Suprapubic skin (tissue), 4 donors: ENCODE data around the gene TMOD4. TPM values are rescaled to one million over a fixed set of nuclear protein-coding genes. Genes with fewer than 3 reads are reported as not detected.

Experiments
- DNase-seq, 2 donors: peaks; one replicate each; pipeline ENCODE4 v3.0.0-alpha.2; 2019; ENCODE audit warnings: low spot score in 2 of 2
- H3K27ac ChIP-seq: fragments of 200-600 bp; sonication (generic); one replicate; pipeline ENCODE4 v1.5.1; 2019
- H3K27me3 ChIP-seq: fragments of 200-600 bp; sonication (generic); one replicate; pipeline ENCODE4 v1.5.1; 2019
- H3K36me3 ChIP-seq: fragments of 200-600 bp; sonication (generic); one replicate; pipeline ENCODE4 v1.5.1; 2019
- H3K4me1 ChIP-seq: fragments of 200-600 bp; sonication (generic); one replicate; pipeline ENCODE4 v1.5.1; 2019
- H3K4me3 ChIP-seq: fragments of 200-600 bp; sonication (generic); one replicate; pipeline ENCODE4 v1.5.1; 2019; ENCODE audit warnings: mild to moderate bottlenecking
- H3K9me3 ChIP-seq: fragments of 200-600 bp; sonication (generic); one replicate; pipeline ENCODE4 v1.5.1; 2019
- CTCF ChIP-seq, 2 donors: fragments of 200-600 bp in 1 of 2; fragments of 450-650 bp in 1 of 2; sonication (generic) in 1 of 2; IDR thresholded peaks; one replicate each; pipeline ENCODE4 v1.5.1; 2016 to 2019; ENCODE audit warnings: antibody characterized with exemption in 2 of 2, mild to moderate bottlenecking in 1 of 2, moderate library complexity in 1 of 2
- EP300 ChIP-seq: sonication (generic); formaldehyde crosslinking; IDR thresholded peaks from one replicate; pipeline ENCODE4 v1.6.1; 2017; ENCODE audit warnings: antibody characterized with exemption
- POLR2A ChIP-seq, 2 donors: fragments of 450-650 bp; IDR thresholded peaks; one replicate each; pipeline ENCODE4 v1.6.1; 2017; ENCODE audit warnings: antibody characterized with exemption in 2 of 2, mild to moderate bottlenecking in 2 of 2, moderate library complexity in 2 of 2
- POLR2AphosphoS5 ChIP-seq, 3 donors: sonication (generic); formaldehyde crosslinking; IDR thresholded peaks; one replicate each; pipeline ENCODE4 v1.6.1; 2017; ENCODE audit warnings: antibody characterized with exemption in 3 of 3
- WGBS: methylation state at CpG from one replicate; pipeline ENCODE4 v1.1.5; 2018; 5-methylcytosine and 5-hydroxymethylcytosine counted together
- total RNA-seq, 4 donors: library from RNA; depleted of rRNA; stranded (reverse); fragments of >200 nt; gene quantifications; one replicate each; pipeline ENCODE4 v1.1.0, GENCODE V29; 2016

TMOD4 gene
- total RNA-seq, 4 donors from 2014 or later: not detected

- 89% methylated on average over 6 of the region's 6 CpGs for WGBS
- H3K36me3 ChIP-seq: peaks cover 37% of the 10 kb centered on the region
These were observed 8.7 kb downstream of the TMOD4 start for GRCh38 chr1:151167116-151167515.

GRCh38 chr1:151166505-151166956 lies 9.2 kb downstream of the TMOD4 start:
- no peak for DNase-seq
- peak overlapping the region; percentile 85 for H3K4me3 ChIP-seq
- WGBS: under 1% methylated on average over 14 of the region's 15 CpGs
- H3K27me3 ChIP-seq: no peaks in the 10 kb centered on the region
- peaks cover 32% of the 10 kb centered on the region for H3K4me1 ChIP-seq
- H3K36me3 ChIP-seq: peaks cover 39% of the 10 kb centered on the region
- no peaks in the 10 kb centered on the region for H3K9me3 ChIP-seq
- no peak for TF ChIP-seq CTCF (IDR thresholded peaks at IDR 0.05)
- no peak for TF ChIP-seq POLR2A (IDR thresholded peaks at IDR 0.05)
- TF ChIP-seq POLR2AphosphoS5 (IDR thresholded peaks at IDR 0.05): no peak
- no peak for TF ChIP-seq EP300
- H3K27ac ChIP-seq: peak overlapping the region; percentile 82

More at GRCh38 chr1:151167116-151167515, 8.7 kb downstream of the TMOD4 start:
- Histone ChIP-seq H3K27ac (no peak overlapping the region), H3K27me3 (no peaks in the 10 kb centered on the region), H3K4me3 (peak overlapping the region; percentile 85), H3K9me3 (no peaks in the 10 kb centered on the region), H3K4me1 (peaks cover 32% of the 10 kb centered on the region)
- DNase-seq: no peak
- TF ChIP-seq POLR2A (IDR thresholded peaks at IDR 0.05) (no peak), CTCF (IDR thresholded peaks at IDR 0.05) (no peak), EP300 (no peak), POLR2AphosphoS5 (IDR thresholded peaks at IDR 0.05) (no peak)

- WGBS: 0% methylated on average over 37 of the region's 38 CpGs
- TF ChIP-seq POLR2AphosphoS5 (IDR thresholded peaks at IDR 0.05) (peak; percentile 85 to 100 (median 96)), CTCF (IDR thresholded peaks at IDR 0.05) (peak; percentile 6 to 18), POLR2A (IDR thresholded peaks at IDR 0.05) (peak in 1 of 2 donors; percentile 23), EP300 (no peak)
- H3K36me3 ChIP-seq: peaks cover 41% of the 10 kb centered on the region
These were observed 9.9 kb downstream of the TMOD4 start, which contains the start of the genes LYSMD1 and SCNM1 for GRCh38 chr1:151165738-151166504. LYSMD1 (minus strand) TSS chr1:151165902; CDS start chr1:151165258, 644 bp downstream. SCNM1 (plus strand) TSS chr1:151166144; CDS start chr1:151166153, 9 bp downstream.

GRCh38 chr1:151165281-151165737 lies 10.5 kb downstream of the TMOD4 start:
- DNase-seq: peak in 1 of 2 donors; percentile 82
- H3K36me3 ChIP-seq: peaks cover 41% of the 10 kb centered on the region
- 7% methylated on average over 12 of the region's 15 CpGs for WGBS
- no peaks in the 10 kb centered on the region for H3K27me3 ChIP-seq
- TF ChIP-seq EP300: no peak
- no peak for TF ChIP-seq POLR2AphosphoS5 (IDR thresholded peaks at IDR 0.05)
- peak in 1 of 2 donors; percentile 23 for TF ChIP-seq POLR2A (IDR thresholded peaks at IDR 0.05)
- H3K27ac ChIP-seq: peak overlapping the region; percentile 84
- peak overlapping the region; percentile 85 for H3K4me3 ChIP-seq
- H3K9me3 ChIP-seq: no peaks in the 10 kb centered on the region
- peaks cover 39% of the 10 kb centered on the region for H3K4me1 ChIP-seq

More at GRCh38 chr1:151165738-151166504, 9.9 kb downstream of the TMOD4 start, which contains the start of the genes LYSMD1 and SCNM1:
- peak; percentile 97 to 99 for DNase-seq
- Histone ChIP-seq H3K27me3 (no peaks in the 10 kb centered on the region), H3K4me3 (peak within 1 kb of the TSS; percentile 85), H3K9me3 (no peaks in the 10 kb centered on the region), H3K27ac (peak within 1 kb of the TSS; percentile 84), H3K4me1 (peaks cover 35% of the 10 kb centered on the region)

- WGBS: 18% methylated on average over 11 of the region's 11 CpGs
- Histone ChIP-seq H3K36me3 (peaks cover 38% of the 10 kb centered on the region), H3K9me3 (no peaks in the 10 kb centered on the region), H3K27ac (peak overlapping the region; percentile 84), H3K4me1 (peaks cover 39% of the 10 kb centered on the region), H3K4me3 (peak overlapping the region; percentile 85), H3K27me3 (no peaks in the 10 kb centered on the region)
- no peak for DNase-seq
- TF ChIP-seq CTCF (IDR thresholded peaks at IDR 0.05) (no peak), POLR2A (IDR thresholded peaks at IDR 0.05) (no peak), EP300 (no peak), POLR2AphosphoS5 (IDR thresholded peaks at IDR 0.05) (no peak)
These were observed 11.0 kb downstream of the TMOD4 start for GRCh38 chr1:151164732-151165280.
